ENCODE data around the gene DYNC1H1.

Gene DYNC1H1

DNA sequence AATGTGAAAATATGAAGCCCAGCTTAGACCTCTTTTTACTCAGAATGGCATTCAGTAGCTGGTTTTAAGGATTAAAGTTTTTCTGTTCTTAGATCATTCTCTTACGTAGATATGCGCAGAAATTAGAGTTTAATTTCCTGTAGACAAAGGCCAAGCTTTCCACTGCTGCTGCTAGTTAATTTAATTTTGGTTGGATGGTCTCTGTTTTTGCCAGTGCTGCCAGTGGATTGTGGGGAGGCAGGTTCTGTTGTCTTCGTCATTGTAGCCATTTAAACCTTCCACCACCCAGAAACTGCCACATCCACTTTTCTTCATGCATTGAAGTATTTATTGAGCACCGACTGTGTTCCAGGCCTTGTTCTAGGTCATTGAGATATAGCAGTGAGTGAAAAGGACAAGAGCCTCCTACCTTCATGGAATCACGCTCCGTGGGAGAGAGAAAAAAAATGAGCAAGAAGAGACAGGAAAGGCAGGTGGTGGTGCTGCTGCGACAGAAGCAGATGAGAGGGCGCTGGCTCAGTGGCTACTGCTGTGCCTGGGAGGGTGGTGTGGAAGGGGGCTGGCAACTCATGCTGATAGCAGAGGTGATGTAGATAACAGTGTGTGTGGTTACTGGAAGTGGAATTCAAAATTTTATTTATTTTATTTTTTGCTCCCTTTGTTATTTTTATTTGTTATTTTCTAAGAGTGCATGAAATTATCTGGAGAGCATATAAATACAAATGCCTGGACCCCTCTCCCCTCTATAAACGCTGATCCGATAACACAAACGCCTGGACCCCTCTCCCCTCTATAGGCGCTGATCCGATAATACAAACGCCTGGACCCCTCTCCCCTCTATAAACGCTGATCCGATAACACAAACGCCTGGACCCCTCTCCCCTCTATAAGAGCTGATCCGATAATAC, 33.3 kb downstream of the DYNC1H1 start:
- no peak for DNase-seq (ENCODE audit: low spot score)

DNA sequence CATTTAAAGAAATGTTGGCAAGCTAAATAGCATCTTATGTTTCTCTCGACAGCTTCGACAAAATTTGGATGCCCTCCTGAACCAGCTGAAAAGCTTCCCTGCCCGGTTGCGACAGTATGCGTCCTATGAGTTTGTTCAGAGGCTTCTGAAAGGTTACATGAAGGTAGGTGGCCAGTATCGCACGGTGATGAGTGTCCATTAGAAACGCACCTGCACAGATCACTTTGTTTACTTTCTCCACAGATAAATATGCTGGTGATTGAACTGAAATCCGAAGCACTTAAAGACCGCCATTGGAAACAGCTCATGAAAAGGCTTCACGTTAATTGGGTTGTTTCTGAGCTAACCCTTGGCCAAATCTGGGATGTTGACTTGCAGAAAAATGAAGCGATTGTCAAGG, 36.5 kb downstream of the DYNC1H1 start:
- no peak for DNase-seq (ENCODE audit: low spot score)

DNA sequence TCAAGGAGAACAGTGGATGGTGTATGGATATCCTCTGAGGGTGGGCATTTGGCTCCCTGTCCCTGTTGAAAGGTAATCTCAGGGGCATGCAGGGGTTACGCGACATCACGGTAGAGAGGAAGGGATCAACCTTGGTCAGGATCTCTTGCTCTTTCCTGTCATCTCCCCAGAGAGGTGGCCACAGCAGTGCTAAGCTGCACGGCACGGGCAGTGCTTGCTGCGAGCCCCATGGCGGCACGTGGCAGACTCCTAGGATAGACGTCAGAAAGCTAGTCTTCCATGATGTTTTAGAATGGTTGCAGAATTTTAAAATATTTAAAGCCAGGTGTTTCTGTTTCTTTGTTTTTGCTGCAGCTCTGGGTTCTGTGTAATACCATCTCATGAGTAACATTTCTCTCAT, 41.0 kb downstream of the DYNC1H1 start:
- DNase-seq (ENCODE audit: low spot score) = no peak

- DNase-seq (ENCODE audit: low spot score) = no peak
Observed at GRCh38 chr14:102007916-102008418, 43.6 kb downstream of the DYNC1H1 start.

GRCh38 chr14:102008891-102009290, 44.5 kb downstream of the DYNC1H1 start:
- no peak for DNase-seq (ENCODE audit: low spot score)

- DNase-seq (ENCODE audit: low spot score) = no peak
Observed at GRCh38 chr14:102011631-102012030, 47.3 kb downstream of the DYNC1H1 start.

DNA sequence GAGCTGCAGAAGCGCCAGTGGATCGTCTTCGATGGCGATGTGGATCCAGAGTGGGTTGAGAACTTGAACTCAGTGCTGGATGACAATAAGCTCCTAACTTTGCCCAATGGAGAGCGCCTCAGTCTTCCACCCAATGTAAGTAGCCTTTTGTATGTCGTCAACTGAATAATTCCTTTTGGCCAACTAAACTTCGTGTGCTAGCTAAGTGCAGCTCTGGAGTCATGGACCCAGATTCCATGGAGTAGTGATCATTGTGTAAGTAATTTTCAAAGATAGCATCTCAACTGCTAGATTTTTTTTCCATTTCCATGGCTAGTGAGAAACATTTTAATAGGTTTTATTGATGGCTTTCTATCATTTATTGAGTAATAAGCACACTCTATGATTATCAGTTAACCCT, 48.0 kb downstream of the DYNC1H1 start:
- no peak for DNase-seq (ENCODE audit: low spot score)

- no peak for DNase-seq (ENCODE audit: low spot score)
Observed at GRCh38 chr14:102013669-102014200, 49.4 kb downstream of the DYNC1H1 start.

DNA sequence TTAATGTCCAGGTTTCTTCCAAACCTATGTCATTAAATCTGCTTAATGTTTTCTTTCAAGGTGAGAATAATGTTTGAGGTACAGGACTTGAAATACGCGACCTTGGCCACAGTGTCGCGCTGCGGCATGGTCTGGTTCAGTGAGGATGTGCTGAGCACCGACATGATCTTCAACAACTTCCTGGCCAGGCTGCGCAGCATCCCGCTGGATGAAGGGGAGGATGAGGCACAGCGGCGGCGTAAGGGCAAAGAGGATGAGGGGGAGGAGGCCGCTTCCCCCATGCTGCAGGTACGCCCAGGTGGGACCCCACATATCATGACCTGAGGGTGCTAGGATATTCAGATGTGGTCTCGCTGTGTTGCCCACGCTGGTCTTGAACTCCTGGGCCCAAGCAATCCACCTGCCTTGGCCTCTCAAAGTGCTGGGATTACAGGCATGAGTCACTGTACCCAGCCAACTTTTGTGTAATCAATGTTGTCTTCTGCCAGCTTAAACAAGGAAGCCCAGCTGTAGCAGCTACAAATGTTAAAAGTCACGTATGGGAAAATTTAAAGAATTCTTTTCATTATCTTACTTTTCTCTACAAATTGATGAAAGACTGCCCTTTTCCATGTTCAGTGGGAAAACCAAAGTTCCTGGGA, 50.8 kb downstream of the DYNC1H1 start:
- no peak for DNase-seq (ENCODE audit: low spot score)

DNA sequence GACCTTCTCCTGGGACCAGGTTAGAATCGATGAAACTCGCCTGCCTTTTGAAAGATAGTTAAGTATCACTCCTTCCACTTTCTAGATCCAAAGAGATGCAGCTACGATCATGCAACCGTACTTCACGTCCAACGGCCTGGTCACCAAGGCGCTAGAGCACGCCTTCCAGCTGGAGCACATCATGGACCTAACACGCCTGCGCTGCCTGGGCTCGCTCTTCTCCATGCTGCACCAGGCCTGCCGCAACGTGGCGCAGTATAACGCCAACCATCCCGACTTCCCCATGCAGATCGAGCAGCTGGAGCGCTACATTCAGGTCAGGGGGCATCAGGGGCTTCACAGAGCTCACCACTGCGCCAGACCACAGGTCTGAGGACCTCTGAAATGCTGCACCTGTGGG, 51.4 kb downstream of the DYNC1H1 start:
- DNase-seq (ENCODE audit: low spot score) = no peak

DNA sequence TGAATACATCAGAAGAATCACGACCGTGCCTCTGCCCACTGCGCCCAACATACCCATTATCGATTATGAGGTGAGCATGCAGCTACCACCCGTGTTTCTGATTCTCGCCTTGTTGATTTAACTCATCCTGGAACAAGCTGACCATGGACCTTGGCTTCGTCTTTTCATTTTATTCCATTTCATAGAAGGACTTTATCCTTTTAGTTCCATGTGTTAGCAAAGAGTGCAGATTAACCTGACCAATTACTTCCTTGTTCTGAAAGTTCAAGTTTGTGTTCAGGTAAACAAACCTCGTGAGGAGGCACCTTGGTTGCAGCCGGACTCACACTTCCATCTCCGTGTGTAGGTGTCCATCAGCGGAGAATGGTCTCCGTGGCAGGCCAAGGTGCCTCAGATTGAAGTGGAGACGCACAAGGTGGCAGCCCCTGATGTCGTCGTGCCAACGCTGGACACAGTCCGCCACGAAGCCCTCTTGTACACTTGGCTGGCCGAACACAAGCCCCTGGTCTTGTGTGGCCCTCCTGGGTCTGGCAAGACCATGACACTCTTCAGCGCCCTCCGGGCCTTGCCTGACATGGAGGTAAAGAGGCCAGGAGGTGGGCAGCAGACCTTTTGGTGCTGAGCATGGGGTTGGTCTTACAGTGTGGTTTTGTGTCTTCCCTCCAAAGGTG, 52.2 kb downstream of the DYNC1H1 start:
- no peak for DNase-seq (ENCODE audit: low spot score)

- DNase-seq (ENCODE audit: low spot score) = no peak
Observed at GRCh38 chr14:102018251-102018650, 53.9 kb downstream of the DYNC1H1 start.

- no peak for DNase-seq (ENCODE audit: low spot score)
Observed at GRCh38 chr14:102019006-102019540, 54.7 kb downstream of the DYNC1H1 start.

DNA sequence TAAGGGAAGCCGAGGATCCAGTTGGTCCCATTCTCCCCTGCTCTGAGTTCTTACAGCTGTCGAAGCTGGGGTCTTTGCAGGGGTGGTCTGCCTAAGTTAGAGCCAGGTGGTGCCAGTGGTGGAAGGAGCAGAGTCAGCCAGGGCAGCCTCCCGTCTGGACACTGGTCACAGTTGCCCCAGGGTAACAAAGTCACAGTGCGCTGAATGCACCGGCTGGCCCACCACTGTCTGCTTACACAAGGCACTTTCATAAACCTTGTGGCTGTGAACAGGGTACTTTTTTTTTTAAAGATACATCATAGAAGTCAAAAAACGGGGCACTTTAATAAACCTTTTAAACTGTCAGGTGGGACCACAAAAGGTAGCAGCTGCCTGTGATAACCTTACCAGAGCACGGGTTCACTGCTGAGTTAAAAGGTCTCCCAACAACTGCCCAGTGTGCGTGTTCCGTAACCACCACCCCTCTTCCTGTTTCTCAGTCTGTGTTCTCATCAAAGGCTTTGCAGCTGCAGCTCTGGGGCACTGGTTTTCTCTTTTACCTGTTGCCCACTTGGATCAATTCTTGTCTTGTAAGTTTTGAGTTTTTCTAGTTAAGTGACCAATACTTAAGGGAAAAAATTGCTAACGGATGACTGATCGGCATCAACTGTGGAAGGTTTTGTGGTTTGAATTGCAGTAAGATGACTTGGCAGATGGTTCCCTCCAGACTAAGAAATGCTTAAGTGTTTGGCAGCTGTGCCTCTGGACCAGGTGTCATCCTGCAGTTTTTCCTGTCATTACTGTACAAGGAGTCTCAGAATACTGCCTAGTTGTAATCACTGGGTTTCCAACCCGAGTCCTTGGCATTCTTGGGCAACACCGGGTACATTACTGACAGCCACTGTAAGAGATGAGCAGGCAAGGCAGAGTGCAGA, 55.9 kb downstream of the DYNC1H1 start:
- DNase-seq (ENCODE audit: low spot score) = no peak

DNA sequence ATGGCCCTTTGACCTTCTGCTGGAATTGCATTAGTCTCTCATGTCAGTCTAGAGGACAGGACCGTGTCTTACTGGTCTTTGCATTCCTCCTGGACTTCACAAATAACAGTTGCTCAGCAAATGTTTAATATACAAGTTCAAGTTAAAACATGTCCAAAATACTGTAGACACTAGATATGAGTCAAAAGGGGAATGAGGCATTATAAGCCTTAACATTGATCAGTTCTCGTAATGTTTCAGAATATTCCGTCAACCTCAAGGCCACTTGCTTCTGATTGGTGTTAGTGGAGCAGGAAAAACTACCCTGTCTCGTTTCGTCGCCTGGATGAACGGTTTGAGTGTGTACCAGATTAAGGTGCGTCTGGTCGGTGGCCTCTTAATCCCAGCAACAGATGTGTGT, 62.6 kb downstream of the DYNC1H1 start:
- DNase-seq (ENCODE audit: low spot score) = no peak

- no peak for DNase-seq (ENCODE audit: low spot score)
Observed at GRCh38 chr14:102027951-102028350, 63.6 kb downstream of the DYNC1H1 start.

GRCh38 chr14:102028733-102029132, 64.4 kb downstream of the DYNC1H1 start:
- DNase-seq (ENCODE audit: low spot score) = no peak

- DNase-seq (ENCODE audit: low spot score) = no peak
Observed at GRCh38 chr14:102029956-102030355, 65.6 kb downstream of the DYNC1H1 start.

GRCh38 chr14:102033241-102033640, 68.9 kb downstream of the DYNC1H1 start:
- DNase-seq (ENCODE audit: low spot score) = no peak

- no peak for DNase-seq (ENCODE audit: low spot score)
Observed at GRCh38 chr14:102034301-102034700, 69.9 kb downstream of the DYNC1H1 start.

DNA sequence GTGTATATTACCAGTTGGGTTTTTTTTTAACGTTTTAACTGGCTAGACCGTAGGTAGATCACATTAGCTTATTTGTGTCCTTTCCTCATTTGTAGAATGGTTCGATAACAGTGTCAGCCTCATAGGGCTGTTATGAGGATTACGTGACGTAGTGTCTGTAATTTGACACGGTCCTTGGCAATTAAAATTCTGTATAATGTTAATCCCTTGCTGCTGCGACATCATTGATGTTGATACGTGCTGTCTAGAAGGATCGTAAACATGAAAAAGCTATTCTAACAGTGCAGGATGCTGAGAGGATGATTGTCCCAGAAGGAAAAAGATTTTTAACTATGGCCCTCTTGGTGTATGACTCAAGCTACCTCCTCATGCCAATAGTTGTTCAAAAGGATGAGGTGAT, 71.5 kb downstream of the DYNC1H1 start:
- DNase-seq (ENCODE audit: low spot score) = no peak
